Peyer's patch (tissue), 4 donors: Measurements from ENCODE around the gene ARHGAP26.

Experiments
- CTCF ChIP-seq, 6 experiments: fragments of 450-650 bp in 4 of 6; fragments of 200-600 bp in 2 of 6; sonication (generic) in 1 of 6; IDR thresholded peaks; one replicate each; pipeline ENCODE4 v1.5.1; 2017 to 2019; ENCODE audit warnings: antibody characterized with exemption in 6 of 6, mild to moderate bottlenecking in 3 of 6, moderate library complexity in 1 of 6
- POLR2A ChIP-seq, 2 donors: fragments of 450-650 bp; IDR thresholded peaks; one replicate each; pipeline ENCODE4 v1.5.1; 2017; ENCODE audit warnings: antibody characterized with exemption in 2 of 2, mild to moderate bottlenecking in 2 of 2, moderate library complexity in 2 of 2

GRCh38 chr5:142792012-142792864 is 22.1 kb downstream of the ARHGAP26 start:
- no peak for TF ChIP-seq CTCF (IDR thresholded peaks at IDR 0.05)
- TF ChIP-seq POLR2A (IDR thresholded peaks at IDR 0.05): no peak
